ES-I3 (cell line): ENCODE results near the gene ARFGAP2.
A peak's percentile ranks its signal among the peaks of the same experiment; 100 is the strongest.

Experiments used
- H3K36me3 ChIP-seq: 2 replicates; pipeline ENCODE4 v1.6.1; 2013; ENCODE audit warnings: mild to moderate bottlenecking, low read length, control low read depth, moderate library complexity; ENCODE audit not compliant: insufficient read depth
- H3K4me1 ChIP-seq: 2 replicates; pipeline ENCODE4 v1.6.1; 2013; ENCODE audit warnings: mild to moderate bottlenecking, control low read depth, low read length; ENCODE audit not compliant: insufficient read depth
- H3K9ac ChIP-seq: 2 replicates; pipeline ENCODE4 v1.6.1; 2013; ENCODE audit warnings: low read depth, mild to moderate bottlenecking, low read length, moderate library complexity
- H3K9me3 ChIP-seq: 2 replicates; pipeline ENCODE4 v1.6.1; 2013; ENCODE audit warnings: mild to moderate bottlenecking, low read length, moderate library complexity; ENCODE audit not compliant: control insufficient read depth, insufficient read depth

Gene ARFGAP2

GRCh38 chr11:47183031-47183856, 6.6 kb upstream of the ARFGAP2 start:
- no peaks in the 10 kb centered on the region; the same call in 1 of the 2 replicates for H3K36me3 ChIP-seq
- H3K9me3 ChIP-seq, result no peaks in the 10 kb centered on the region
- H3K4me1 ChIP-seq, result peaks cover 12% of the 10 kb centered on the region
- H3K9ac ChIP-seq, result no peak overlapping the region

- H3K9ac ChIP-seq, result no peak overlapping the region
- H3K4me1 ChIP-seq, result peaks cover 13% of the 10 kb centered on the region
- no peaks in the 10 kb centered on the region; the same call in 1 of the 2 replicates for H3K36me3 ChIP-seq
- H3K9me3 ChIP-seq, result no peaks in the 10 kb centered on the region
Observed at GRCh38 chr11:47182380-47182779, 5.7 kb upstream of the ARFGAP2 start.

GRCh38 chr11:47181271-47181670, 4.6 kb upstream of the ARFGAP2 start:
- H3K36me3 ChIP-seq, result no peaks in the 10 kb centered on the region; the same call in 1 of the 2 replicates
- no peaks in the 10 kb centered on the region for H3K9me3 ChIP-seq
- H3K4me1 ChIP-seq, result peaks cover 13% of the 10 kb centered on the region
- no peak overlapping the region for H3K9ac ChIP-seq

GRCh38 chr11:47180006-47180787, 3.5 kb upstream of the ARFGAP2 start:
- H3K9ac ChIP-seq, result no peak overlapping the region
- H3K36me3 ChIP-seq, result no peaks in the 10 kb centered on the region; the same call in 1 of the 2 replicates
- no peaks in the 10 kb centered on the region for H3K9me3 ChIP-seq
- H3K4me1 ChIP-seq, result peaks cover 13% of the 10 kb centered on the region

- Histone ChIP-seq H3K36me3 (peaks cover 4% of the 10 kb centered on the region; the same call in 1 of the 2 replicates), H3K4me1 (peaks cover 13% of the 10 kb centered on the region), H3K9me3 (no peaks in the 10 kb centered on the region), H3K9ac (no peak overlapping the region)
Observed at GRCh38 chr11:47179655-47179991, 2.9 kb upstream of the ARFGAP2 start.

GRCh38 chr11:47178737-47179654, 2.3 kb upstream of the ARFGAP2 start:
- no peak overlapping the region for H3K9ac ChIP-seq
- no peaks in the 10 kb centered on the region for H3K9me3 ChIP-seq
- H3K4me1 ChIP-seq, result peaks cover 10% of the 10 kb centered on the region
- H3K36me3 ChIP-seq, result peaks cover 6% of the 10 kb centered on the region

- Histone ChIP-seq H3K4me1 (peaks cover 9% of the 10 kb centered on the region; the same call in 1 of the 2 replicates), H3K9ac (no peak overlapping the region), H3K36me3 (peaks cover 9% of the 10 kb centered on the region), H3K9me3 (no peaks in the 10 kb centered on the region)
Observed at GRCh38 chr11:47178316-47178715, 1.6 kb upstream of the ARFGAP2 start.

- H3K4me1 ChIP-seq, result peaks cover 9% of the 10 kb centered on the region; the same call in 1 of the 2 replicates
- no peak overlapping the region for H3K9ac ChIP-seq
- peaks cover 9% of the 10 kb centered on the region for H3K36me3 ChIP-seq
- no peaks in the 10 kb centered on the region for H3K9me3 ChIP-seq
Observed at GRCh38 chr11:47177846-47178245, 1.2 kb upstream of the ARFGAP2 start.

- H3K9ac ChIP-seq, result peak overlapping the region; percentile 93
- peaks cover 12% of the 10 kb centered on the region for H3K36me3 ChIP-seq
- H3K4me1 ChIP-seq, result peaks cover 9% of the 10 kb centered on the region; the same call in 1 of the 2 replicates
- no peaks in the 10 kb centered on the region for H3K9me3 ChIP-seq
Observed at GRCh38 chr11:47177229-47177845, 658 bp upstream of the ARFGAP2 start.

- H3K36me3 ChIP-seq, result peaks cover 13% of the 10 kb centered on the region
- peak overlapping the region; percentile 97 for H3K9ac ChIP-seq
- H3K9me3 ChIP-seq, result no peaks in the 10 kb centered on the region
- H3K4me1 ChIP-seq, result peaks cover 9% of the 10 kb centered on the region; the same call in 1 of the 2 replicates
Observed at GRCh38 chr11:47175746-47176327, 842 bp downstream of the ARFGAP2 start.

GRCh38 chr11:47172740-47173336, 3.8 kb downstream of the ARFGAP2 start:
- Histone ChIP-seq H3K36me3 (peaks cover 23% of the 10 kb centered on the region), H3K9ac (no peak overlapping the region), H3K4me1 (peaks cover 5% of the 10 kb centered on the region; the same call in 1 of the 2 replicates), H3K9me3 (no peaks in the 10 kb centered on the region)

- H3K9ac ChIP-seq, result no peak overlapping the region
- peaks cover 32% of the 10 kb centered on the region for H3K36me3 ChIP-seq
- no peaks in the 10 kb centered on the region; the same call in 1 of the 2 replicates for H3K4me1 ChIP-seq
- H3K9me3 ChIP-seq, result no peaks in the 10 kb centered on the region
Observed at GRCh38 chr11:47171856-47172255, 4.8 kb downstream of the ARFGAP2 start.
